WTC11 (cell line): ENCODE measurements around the gene NAALADL2. TPM values are rescaled to one million over a fixed set of nuclear protein-coding genes. Genes with fewer than 3 reads are reported as not detected.

ENCODE experiments used
- ATAC-seq: fragments of 200-7000 bp; cut with Tn5 transposase; 2 replicates; pipeline ENCODE4 v1.10.0; 2021; ENCODE audit warnings: mild to moderate bottlenecking, moderate library complexity
- CTCF ChIA-PET: fragments of 300-600 bp; sonication (Branson Sonifier 250); formaldehyde crosslinking; loops from one replicate; lab custom pipeline; 2021; ENCODE audit warnings: antibody characterized with exemption; lab: Charles Lee
- POLR2A ChIA-PET: fragments of 350-600 bp; sonication (Branson Sonifier 250); formaldehyde crosslinking; loops from one replicate; lab custom pipeline; 2021; ENCODE audit warnings: antibody characterized with exemption; lab: Charles Lee
- DNase-seq: peaks from one replicate; pipeline ENCODE4 v3.0.0; 2021; ENCODE audit warnings: low spot score
- H3K27ac Mint-ChIP-seq: 2 replicates; pipeline ENCODE4 v1.8.0; 2021; ENCODE audit warnings: mixed read lengths
- H3K27me3 Mint-ChIP-seq: 2 replicates; pipeline ENCODE4 v1.8.0; 2021; ENCODE audit warnings: low read depth, mild to moderate bottlenecking, moderate library complexity, mixed read lengths
- H3K36me3 Mint-ChIP-seq: 2 replicates; pipeline ENCODE4 v1.8.0; 2021; ENCODE audit warnings: mixed read lengths
- H3K4me1 Mint-ChIP-seq: 2 replicates; pipeline ENCODE4 v1.8.0; 2022; ENCODE audit warnings: mixed read lengths
- H3K4me3 Mint-ChIP-seq: 2 replicates; pipeline ENCODE4 v1.8.0; 2021; ENCODE audit warnings: mild to moderate bottlenecking, moderate library complexity, mixed read lengths
- H3K9me3 Mint-ChIP-seq: 2 replicates; pipeline ENCODE4 v1.8.0; 2021; ENCODE audit warnings: mixed read lengths
- CBFB ChIP-seq: sonication (generic); formaldehyde crosslinking; IDR thresholded peaks from 2 replicates; pipeline ENCODE4 v1.8.1; 2022; ENCODE audit warnings: mild to moderate bottlenecking, low read depth, missing genetic modification reagents
- CREB1 ChIP-seq: sonication (generic); formaldehyde crosslinking; IDR thresholded peaks from 2 replicates; pipeline ENCODE4 v1.8.0; 2023; ENCODE audit warnings: mild to moderate bottlenecking, missing genetic modification reagents
- CREM ChIP-seq: sonication (generic); formaldehyde crosslinking; IDR thresholded peaks from 2 replicates; pipeline ENCODE4 v1.8.1; 2022; ENCODE audit warnings: mild to moderate bottlenecking, missing genetic modification reagents, moderate library complexity
- E2F1 ChIP-seq: sonication (generic); formaldehyde crosslinking; IDR thresholded peaks from 2 replicates; pipeline ENCODE4 v1.8.0; 2022; ENCODE audit warnings: mild to moderate bottlenecking, missing genetic modification reagents
- E2F4 ChIP-seq: sonication (generic); formaldehyde crosslinking; IDR thresholded peaks from 2 replicates; pipeline ENCODE4 v1.8.1; 2022; ENCODE audit warnings: low read depth, mild to moderate bottlenecking, moderate library complexity, missing genetic modification reagents, borderline replicate concordance
- ERG ChIP-seq: fragments of 250-450 bp; sonication (Bioruptor Pico); IDR thresholded peaks from 2 replicates; pipeline ENCODE4 v1.8.0; 2021; ENCODE audit warnings: mild to moderate bottlenecking
- ESRRA ChIP-seq: sonication (generic); formaldehyde crosslinking; IDR thresholded peaks from 2 replicates; pipeline ENCODE4 v1.8.1; 2022; ENCODE audit warnings: mild to moderate bottlenecking, missing genetic modification reagents, borderline replicate concordance
- GABPB1 ChIP-seq: sonication (generic); formaldehyde crosslinking; IDR thresholded peaks from 2 replicates; pipeline ENCODE4 v1.8.1; 2023; ENCODE audit warnings: mild to moderate bottlenecking, missing genetic modification reagents
- HMGA2 ChIP-seq: fragments of 250-450 bp; sonication (Bioruptor Pico); IDR thresholded peaks from 2 replicates; pipeline ENCODE4 v1.4.0; 2021; ENCODE audit warnings: mild to moderate bottlenecking, moderate library complexity
- MAX ChIP-seq: sonication (generic); formaldehyde crosslinking; IDR thresholded peaks from 2 replicates; pipeline ENCODE4 v1.8.0; 2022; ENCODE audit warnings: mild to moderate bottlenecking, missing genetic modification reagents
- NFATC4 ChIP-seq: fragments of 250-450 bp; sonication (Bioruptor Pico); IDR thresholded peaks from 2 replicates; pipeline ENCODE4 v1.9.0; 2021; ENCODE audit warnings: mild to moderate bottlenecking
- NFE2L1 ChIP-seq: sonication (generic); formaldehyde crosslinking; IDR thresholded peaks from 2 replicates; pipeline ENCODE4 v1.8.1; 2023; ENCODE audit warnings: missing genetic modification reagents
- NFYB ChIP-seq: sonication (generic); formaldehyde crosslinking; conservative IDR thresholded peaks from 2 replicates; pipeline ENCODE4 v1.8.0; 2022; ENCODE audit warnings: low read depth, missing genetic modification reagents
- RORB ChIP-seq: fragments of 250-450 bp; sonication (Bioruptor Pico); IDR thresholded peaks from 2 replicates; pipeline ENCODE4 v1.9.0; 2021; ENCODE audit warnings: mild to moderate bottlenecking
- SMAD4 ChIP-seq: sonication (generic); formaldehyde crosslinking; IDR thresholded peaks from 2 replicates; pipeline ENCODE4 v1.8.0; 2022; ENCODE audit warnings: mild to moderate bottlenecking, missing genetic modification reagents
- SP1 ChIP-seq: sonication (generic); formaldehyde crosslinking; conservative IDR thresholded peaks from 2 replicates; pipeline ENCODE4 v1.8.1; 2022; ENCODE audit warnings: missing genetic modification reagents
- ZBTB21 ChIP-seq: sonication (generic); formaldehyde crosslinking; IDR thresholded peaks from 2 replicates; pipeline ENCODE4 v1.8.1; 2023; ENCODE audit warnings: mild to moderate bottlenecking, missing genetic modification reagents, borderline replicate concordance
- ZNF232 ChIP-seq: sonication (generic); formaldehyde crosslinking; IDR thresholded peaks from 2 replicates; pipeline ENCODE4 v1.8.0; 2022; ENCODE audit warnings: mild to moderate bottlenecking, missing genetic modification reagents
- ZNF263 ChIP-seq: sonication (generic); formaldehyde crosslinking; IDR thresholded peaks from 2 replicates; pipeline ENCODE4 v1.8.1; 2022; ENCODE audit warnings: low read depth, mild to moderate bottlenecking, moderate library complexity, missing genetic modification reagents
- ZNF671 ChIP-seq: fragments of 250-450 bp; sonication (Bioruptor Pico); IDR thresholded peaks from 2 replicates; pipeline ENCODE4 v1.8.0; 2021; ENCODE audit warnings: mild to moderate bottlenecking
- total RNA-seq: library from RNA; stranded (reverse); gene quantifications from 3 replicates; pipeline ENCODE4 v1.2.3, GENCODE V29; 2021
- TF ChIP-seq, protein P1 (sequence below): sonication (generic); formaldehyde crosslinking; IDR thresholded peaks from 2 replicates; pipeline ENCODE4 v1.8.1; 2023; ENCODE audit warnings: mild to moderate bottlenecking, missing genetic modification reagents
- TF ChIP-seq, protein P2 (sequence below): fragments of 250-450 bp; sonication (Bioruptor Pico); conservative IDR thresholded peaks from 2 replicates; pipeline ENCODE4 v1.9.0; 2021; ENCODE audit warnings: mild to moderate bottlenecking
- TF ChIP-seq, protein P3 (sequence below): sonication (generic); formaldehyde crosslinking; conservative IDR thresholded peaks from 2 replicates; pipeline ENCODE4 v1.8.1; 2022; ENCODE audit warnings: mild to moderate bottlenecking, missing genetic modification reagents
- TF ChIP-seq, protein P4 (sequence below): fragments of 250-450 bp; sonication (Bioruptor Pico); IDR thresholded peaks from 2 replicates; pipeline ENCODE4 v1.9.0; 2021; ENCODE audit warnings: mild to moderate bottlenecking

The NAALADL2 gene
- total RNA-seq, 1 experiment from 2014 or later, result 1.2 TPM

DNA sequence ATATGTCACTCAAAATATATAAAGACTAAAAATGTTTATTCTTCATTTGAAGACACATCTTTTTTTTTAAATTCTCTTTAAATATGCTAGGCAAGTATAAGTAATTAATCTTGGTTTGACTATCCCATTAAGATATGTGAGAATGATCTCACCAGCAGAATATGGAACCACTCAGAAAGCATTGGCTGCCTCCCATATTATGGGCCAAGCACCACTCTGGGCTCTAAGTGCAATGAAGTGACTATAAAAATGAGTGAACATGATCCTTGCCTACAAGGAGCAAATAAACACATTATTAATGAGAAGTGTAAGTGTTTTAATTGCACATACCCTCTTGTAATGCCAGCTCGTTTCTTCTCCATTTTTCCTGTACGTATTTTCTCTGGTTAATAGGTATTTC is 328.5 kb downstream of the NAALADL2 start:
- Mint-ChIP-seq H3K4me1 (peaks cover 3% of the 10 kb centered on the region; the same call in 1 of the 2 replicates), H3K36me3 (peaks cover 2% of the 10 kb centered on the region), H3K27ac (no peak overlapping the region)
- TF ChIP-seq SMAD4 (CRISPR knock-in tag) (no peak), CBFB (CRISPR knock-in tag) (no peak), NFATC4 (no peak), ZNF263 (CRISPR knock-in tag) (no peak), NFYB (CRISPR knock-in tag) (no peak), ESRRA (no peak), CREB1 (no peak), E2F4 (CRISPR knock-in tag) (no peak)
- TF ChIP-seq, protein P1, sequence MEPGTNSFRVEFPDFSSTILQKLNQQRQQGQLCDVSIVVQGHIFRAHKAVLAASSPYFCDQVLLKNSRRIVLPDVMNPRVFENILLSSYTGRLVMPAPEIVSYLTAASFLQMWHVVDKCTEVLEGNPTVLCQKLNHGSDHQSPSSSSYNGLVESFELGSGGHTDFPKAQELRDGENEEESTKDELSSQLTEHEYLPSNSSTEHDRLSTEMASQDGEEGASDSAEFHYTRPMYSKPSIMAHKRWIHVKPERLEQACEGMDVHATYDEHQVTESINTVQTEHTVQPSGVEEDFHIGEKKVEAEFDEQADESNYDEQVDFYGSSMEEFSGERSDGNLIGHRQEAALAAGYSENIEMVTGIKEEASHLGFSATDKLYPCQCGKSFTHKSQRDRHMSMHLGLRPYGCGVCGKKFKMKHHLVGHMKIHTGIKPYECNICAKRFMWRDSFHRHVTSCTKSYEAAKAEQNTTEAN, result no peak
- TF ChIP-seq, all 79 proteins: peak for 0
- no peak for DNase-seq
- no peak overlapping the region for H3K4me3 Mint-ChIP-seq
- ChIA-PET CTCF (interaction anchor here (0.6 kb wide), 1 partner anchor 835 kb away, joined by 3 read pairs; no protein-coding TSS in a partner anchor), POLR2A (no interaction called here)
- peaks cover 19% of the 10 kb centered on the region for H3K9me3 Mint-ChIP-seq
- no peaks in the 10 kb centered on the region for H3K27me3 Mint-ChIP-seq
- no peak for ATAC-seq

GRCh38 chr3:175192536-175192935 is 333.4 kb downstream of the NAALADL2 start:
- no peaks in the 10 kb centered on the region for H3K4me1 Mint-ChIP-seq
- TF ChIP-seq ERG (CRISPR knock-in tag) (no peak), HMGA2 (CRISPR knock-in tag) (no peak), SP1 (CRISPR knock-in tag) (no peak), ZNF671 (no peak), E2F1 (CRISPR knock-in tag) (no peak), ZNF232 (CRISPR knock-in tag) (no peak), GABPB1 (CRISPR knock-in tag) (no peak), NFE2L1 (CRISPR knock-in tag) (no peak), RORB (CRISPR knock-in tag) (no peak), CREB1 (no peak), MAX (CRISPR knock-in tag) (no peak), ZBTB21 (CRISPR knock-in tag) (no peak), NFATC4 (no peak), SMAD4 (CRISPR knock-in tag) (no peak), CREM (CRISPR knock-in tag) (no peak)
- TF ChIP-seq, protein P2, sequence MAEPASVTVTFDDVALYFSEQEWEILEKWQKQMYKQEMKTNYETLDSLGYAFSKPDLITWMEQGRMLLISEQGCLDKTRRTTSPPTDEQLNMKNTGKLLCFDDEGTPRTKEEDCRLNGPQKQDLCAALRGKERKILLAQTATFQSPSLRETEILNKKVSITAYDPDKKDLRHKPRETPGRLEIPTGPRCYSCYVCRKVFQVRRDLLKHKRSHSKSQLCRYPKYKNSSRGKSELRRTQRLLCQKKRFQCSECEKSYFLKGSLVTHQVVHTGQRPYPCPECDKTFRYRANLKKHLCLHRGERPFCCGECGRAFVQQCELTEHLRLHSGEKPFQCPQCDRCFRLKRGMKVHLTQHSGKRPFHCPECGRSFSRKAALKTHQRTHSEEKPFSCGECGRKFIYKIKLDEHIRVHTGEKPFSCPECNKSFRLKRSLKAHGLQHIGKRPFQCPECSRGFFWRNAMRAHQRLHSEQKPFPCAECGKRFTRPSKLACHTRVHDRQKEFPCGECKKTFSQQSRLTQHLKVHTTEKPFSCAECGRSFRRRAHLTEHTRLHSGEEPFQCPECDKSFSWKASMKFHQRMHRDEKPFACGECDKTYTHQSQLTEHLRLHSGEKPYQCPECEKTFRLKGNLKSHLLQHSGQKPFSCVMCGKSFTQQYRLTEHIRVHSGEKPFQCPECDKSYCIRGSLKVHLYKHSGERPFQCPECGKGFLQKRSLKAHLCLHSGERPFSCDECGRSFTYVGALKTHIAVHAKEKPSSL (CRISPR knock-in tag), result no peak
- TF ChIP-seq, protein P3, sequence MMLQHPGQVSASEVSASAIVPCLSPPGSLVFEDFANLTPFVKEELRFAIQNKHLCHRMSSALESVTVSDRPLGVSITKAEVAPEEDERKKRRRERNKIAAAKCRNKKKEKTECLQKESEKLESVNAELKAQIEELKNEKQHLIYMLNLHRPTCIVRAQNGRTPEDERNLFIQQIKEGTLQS (CRISPR knock-in tag), result no peak
- TF ChIP-seq, protein P4, sequence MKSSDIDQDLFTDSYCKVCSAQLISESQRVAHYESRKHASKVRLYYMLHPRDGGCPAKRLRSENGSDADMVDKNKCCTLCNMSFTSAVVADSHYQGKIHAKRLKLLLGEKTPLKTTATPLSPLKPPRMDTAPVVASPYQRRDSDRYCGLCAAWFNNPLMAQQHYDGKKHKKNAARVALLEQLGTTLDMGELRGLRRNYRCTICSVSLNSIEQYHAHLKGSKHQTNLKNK (CRISPR knock-in tag), result no peak
- TF ChIP-seq, all 79 proteins: peak for 0
- no peak for DNase-seq
- H3K36me3 Mint-ChIP-seq, result peaks cover 2% of the 10 kb centered on the region
- no peaks in the 10 kb centered on the region for H3K27me3 Mint-ChIP-seq
- H3K27ac Mint-ChIP-seq, result no peak overlapping the region
- ChIA-PET POLR2A (no interaction called here), CTCF (no interaction called here)
- H3K9me3 Mint-ChIP-seq, result peaks cover 19% of the 10 kb centered on the region
- H3K4me3 Mint-ChIP-seq, result no peak overlapping the region
- ATAC-seq, result no peak
